Embryonic facial prominence (tissue), 1 donor: ENCODE results near the gene TARBP2.

Experiments
- DNase-seq: peaks from one replicate; pipeline ENCODE4 v3.0.0-alpha.2; 2016; ENCODE audit errors: extremely low spot score

The TARBP2 gene, protein sequence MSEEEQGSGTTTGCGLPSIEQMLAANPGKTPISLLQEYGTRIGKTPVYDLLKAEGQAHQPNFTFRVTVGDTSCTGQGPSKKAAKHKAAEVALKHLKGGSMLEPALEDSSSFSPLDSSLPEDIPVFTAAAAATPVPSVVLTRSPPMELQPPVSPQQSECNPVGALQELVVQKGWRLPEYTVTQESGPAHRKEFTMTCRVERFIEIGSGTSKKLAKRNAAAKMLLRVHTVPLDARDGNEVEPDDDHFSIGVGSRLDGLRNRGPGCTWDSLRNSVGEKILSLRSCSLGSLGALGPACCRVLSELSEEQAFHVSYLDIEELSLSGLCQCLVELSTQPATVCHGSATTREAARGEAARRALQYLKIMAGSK

DNA sequence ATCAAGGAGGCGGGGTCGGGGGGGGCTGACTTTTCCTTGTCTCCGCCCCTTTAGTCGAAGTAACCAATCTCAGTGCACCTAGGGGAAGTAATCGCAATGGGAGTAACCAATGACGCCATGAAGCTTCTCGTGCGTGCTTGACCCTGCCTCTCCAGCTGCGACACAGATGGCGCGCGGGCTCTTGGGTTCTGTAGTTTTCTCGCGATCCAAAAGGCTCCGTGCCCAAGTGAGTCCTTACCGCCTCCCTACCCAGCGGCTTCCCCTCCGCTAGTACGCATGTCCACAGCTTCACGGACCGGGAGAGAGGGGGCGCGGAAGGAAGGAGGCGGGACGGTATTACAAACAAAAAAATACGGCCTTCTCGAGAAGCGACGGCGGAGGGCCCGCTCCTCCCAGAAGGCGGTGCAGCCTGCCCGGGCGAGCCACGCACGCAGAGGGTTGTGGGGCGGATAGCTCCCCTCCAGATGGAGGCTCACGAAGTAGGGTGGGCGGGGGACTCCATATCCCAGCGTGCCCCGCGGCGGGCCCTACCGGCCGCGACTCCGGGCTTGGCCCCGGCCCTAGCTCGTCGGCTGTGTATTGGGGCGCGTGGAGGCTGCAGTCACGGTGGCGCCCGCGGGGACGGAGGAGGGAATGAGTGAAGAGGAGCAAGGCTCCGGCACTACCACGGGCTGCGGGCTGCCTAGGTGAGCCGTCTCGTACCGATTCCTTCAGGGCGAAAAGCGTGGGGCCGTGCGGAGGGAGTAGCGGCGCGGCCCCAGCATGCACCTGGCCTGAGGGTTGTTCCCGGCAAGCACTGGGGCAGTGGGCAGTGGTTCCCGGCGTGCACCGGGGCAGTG, at the start of gene TARBP2:
Gene TARBP2, plus strand, starts transcription at position 508 of the 839 bp plus-strand sequence. Its CDS starts 126 bp downstream, at position 634.
- peak; percentile 99 for DNase-seq

DNA sequence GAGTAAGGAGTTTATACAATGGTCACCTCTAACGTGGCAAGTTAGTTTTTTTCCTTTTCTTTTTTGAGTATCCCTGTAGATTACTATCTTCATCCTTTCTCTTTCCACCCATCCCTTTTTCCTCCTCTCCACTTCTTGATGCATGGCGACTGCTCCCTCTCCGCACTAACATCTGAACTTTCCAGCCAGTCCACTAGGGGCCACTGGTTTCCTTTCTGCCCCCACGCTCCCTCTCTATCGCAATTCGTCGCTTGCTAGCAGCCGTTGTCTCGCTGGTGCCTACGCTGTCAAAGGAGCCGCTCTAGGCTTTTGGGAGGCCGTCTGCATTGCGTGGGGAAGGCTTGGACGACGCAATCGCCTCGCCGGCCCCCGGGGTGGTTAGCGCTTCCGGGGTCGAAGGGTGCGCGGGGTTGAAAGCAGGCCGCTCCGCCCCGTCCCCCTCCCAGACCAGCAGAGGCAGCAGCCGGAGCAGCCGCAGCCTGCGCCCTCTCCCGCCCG, 49.4 kb upstream of the TARBP2 start, which contains the start of gene PCBP2:
Gene PCBP2, plus strand, starts transcription at position 442 of the 498 bp plus-strand sequence. CDS start 2,699 bp downstream, outside the sequence.
- peak; percentile 99 for DNase-seq

DNA sequence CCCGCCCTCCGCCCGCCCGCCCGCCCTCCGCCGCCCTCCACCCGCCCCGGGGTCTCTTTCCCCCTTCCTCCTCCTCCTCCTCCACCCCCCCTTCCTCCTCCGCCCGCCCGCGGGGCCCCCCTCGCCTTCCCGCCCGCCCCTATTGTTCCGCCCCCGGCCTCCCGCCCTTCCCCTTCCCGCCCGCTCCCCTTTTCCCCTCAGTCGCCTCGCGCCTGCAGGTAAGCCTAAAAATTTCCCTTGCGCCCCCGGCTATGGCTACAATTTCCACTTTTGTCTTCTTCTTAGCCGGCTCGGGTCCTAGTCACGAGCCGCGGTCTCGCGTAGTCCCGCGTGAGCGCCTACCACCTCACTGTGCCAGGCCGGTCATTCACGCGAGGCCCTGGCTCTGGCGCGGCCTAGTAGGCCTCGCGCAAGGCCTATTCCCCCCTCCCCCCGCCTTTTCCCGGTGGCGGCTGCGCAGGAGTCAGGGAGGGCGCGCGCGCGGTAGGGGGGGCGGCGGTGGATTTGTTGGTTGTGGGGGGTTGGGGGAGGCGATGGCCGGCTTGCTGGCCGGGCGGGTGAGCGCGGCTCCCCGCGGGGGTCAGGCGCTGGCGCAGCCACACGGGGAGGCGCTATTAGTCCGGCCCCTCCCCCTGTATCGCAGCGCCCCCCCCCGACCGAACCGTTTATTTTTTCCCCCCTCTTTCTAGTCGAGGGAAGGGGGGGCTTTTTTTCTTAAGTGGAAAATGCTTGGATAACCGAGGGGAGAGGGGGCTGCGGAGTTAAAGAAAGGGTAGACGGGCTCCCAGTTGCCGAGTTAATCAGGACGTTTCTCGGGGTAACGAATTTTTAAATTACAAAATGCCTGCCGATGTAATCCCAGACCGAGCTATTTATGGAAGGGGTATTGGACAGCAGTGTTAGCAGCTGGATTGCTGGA, 48.7 kb upstream of the TARBP2 start:
- peak; percentile 86 for DNase-seq

DNA sequence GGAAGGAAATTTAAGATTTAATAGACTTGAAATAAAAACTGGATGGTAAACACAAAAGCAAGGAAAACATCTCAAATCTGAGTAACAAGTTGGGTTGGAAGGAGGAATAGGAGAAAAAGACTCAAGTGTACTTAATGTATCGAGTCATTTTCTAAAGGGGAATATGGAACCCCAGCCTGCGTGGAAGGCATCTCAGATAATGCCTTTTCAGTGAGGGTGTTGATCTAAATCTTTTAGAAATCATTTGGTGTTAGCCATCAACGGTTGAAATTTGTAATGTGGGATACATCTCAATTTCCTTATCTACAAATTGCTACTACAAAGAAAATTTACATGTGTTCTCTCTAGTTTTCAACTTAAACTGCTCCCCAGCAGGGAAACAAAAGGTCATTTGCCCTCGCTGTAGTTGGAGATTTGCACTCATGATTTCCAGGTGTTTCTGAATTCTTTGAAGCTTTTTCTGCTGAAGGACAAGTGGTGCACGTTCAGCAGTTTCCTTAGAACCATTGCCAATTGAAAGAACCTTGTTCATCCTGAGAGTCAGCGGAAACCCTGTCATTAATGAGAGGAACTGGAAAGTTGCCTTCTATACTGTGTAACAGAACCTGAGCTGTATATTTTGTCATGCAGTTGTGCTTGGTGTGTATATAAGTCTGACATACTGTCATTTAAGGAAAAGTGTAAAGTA, 47.0 kb upstream of the TARBP2 start:
- DNase-seq = no peak

DNA sequence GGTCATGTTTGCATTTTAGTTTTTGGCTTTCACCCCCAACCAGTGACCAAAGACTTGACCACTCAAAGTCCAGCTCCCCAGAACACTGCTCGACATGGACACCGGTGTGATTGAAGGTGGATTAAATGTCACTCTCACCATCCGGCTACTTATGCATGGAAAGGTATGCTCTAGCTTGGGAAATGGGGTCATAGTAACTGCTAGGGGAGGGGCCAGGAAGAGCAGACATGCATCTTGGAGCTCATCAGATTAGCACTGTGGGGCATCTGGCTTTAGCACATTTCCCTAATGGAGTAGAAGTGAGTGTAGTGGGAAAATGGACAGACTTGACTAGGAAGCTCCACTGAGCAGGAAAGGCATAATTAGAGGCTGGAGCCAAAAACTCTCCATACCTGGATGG, 46.4 kb upstream of the TARBP2 start:
- no peak for DNase-seq

DNA sequence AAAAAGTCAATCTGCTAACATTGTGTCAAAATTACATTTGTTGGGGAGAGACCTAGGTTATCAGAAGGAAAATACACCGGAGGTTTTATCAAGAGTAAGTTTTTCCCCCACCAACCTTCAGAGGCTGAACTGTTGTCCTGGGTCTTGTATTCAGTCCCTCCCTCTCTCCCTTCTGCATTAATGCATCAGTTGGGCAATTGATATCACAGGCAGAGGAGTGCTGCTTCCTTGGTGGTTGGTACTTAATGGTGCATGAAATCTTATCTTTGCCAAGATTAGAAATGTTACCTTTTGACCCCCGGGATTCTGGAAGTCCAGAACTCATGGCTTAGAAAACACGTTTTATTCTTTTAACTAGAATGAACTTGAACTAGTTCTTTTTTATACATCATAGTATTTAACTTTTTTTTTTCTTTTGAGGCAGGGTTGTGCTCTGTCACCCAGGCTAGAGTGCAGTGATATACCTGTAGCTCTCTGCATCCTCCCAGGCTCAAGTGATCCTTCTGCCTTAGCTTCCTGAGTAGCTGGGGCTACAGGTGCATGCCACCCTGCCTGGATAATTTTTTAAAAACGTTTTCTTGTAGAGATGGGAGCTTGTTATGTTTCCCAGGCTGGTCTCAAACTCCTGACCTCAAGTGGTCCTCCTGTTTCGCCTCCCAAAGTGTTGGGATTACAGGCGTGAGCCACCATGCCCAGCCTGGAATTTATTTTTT, 44.3 kb upstream of the TARBP2 start:
- DNase-seq = no peak

DNA sequence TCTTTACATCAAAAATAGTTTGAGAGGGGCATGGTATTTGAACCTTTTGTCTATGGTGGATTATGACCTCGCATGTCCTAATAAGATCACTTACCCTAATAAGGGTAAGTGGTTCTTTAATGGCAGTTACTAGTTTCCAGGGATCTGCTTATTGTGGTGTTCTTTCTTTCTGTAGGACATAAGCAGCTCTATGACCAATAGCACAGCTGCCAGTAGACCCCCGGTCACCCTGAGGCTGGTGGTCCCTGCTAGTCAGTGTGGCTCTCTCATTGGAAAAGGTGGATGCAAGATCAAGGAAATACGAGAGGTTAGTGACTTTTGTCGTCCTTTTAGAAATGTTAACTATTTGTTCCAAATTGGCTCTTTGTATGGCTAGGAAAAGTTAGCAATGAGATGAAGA, 42.0 kb upstream of the TARBP2 start:
- DNase-seq = no peak

DNA sequence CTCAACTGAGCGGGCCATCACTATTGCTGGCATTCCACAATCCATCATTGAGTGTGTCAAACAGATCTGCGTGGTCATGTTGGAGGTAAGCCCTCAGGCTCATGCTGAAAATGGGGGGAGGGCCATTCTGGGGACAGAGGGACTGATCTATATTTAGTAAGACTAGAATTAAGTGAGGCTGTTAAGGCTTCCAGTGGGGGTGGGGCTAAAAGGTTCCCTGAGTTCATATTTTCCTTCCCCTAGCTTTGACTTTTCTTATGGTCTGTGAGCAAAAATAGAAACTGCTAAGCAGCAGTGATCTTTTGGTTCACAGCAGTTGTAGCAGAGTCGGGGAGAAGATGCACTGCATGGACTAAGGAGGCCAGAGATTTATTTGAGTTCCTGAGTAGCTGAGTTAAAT, 40.0 kb upstream of the TARBP2 start:
- DNase-seq = no peak

DNA sequence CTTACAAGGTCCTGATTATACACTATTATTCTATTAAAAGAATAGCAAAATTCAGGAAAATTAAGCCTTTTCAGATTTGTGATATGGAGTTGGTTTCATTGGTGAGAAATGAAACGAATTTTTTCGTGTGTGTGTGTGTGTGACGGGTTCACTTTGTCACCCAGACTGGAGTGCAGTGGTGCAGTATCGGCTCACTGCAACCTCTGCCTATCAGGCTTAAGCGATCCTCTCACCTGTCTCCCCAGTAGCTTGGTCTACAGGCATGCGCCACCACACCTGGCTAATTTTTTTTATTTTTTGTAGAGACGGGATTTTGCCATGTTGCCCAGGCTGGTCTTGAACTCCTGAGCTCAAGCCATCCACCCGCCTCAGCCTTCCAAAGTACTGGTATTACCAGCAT, 39.5 kb upstream of the TARBP2 start:
- no peak for DNase-seq

DNA sequence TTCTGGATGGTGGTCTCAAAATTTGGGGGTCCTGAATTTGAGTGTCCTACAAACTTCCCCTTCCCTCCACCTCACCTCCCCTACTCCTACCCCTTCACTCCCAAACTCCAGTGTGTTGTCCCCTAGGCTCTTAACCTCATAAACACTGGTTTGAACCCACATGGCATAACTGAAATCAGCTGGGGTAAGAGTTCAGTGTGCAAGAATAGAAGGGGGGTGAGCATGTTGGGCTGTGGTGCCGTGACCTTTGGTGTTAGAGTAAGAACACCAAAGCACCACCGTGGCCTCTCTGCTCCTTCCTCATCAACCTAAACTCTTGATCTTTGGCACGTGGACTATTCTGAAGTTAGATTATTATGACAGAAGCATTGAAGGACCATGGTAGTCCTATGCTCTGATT, 38.1 kb upstream of the TARBP2 start:
- no peak for DNase-seq

DNA sequence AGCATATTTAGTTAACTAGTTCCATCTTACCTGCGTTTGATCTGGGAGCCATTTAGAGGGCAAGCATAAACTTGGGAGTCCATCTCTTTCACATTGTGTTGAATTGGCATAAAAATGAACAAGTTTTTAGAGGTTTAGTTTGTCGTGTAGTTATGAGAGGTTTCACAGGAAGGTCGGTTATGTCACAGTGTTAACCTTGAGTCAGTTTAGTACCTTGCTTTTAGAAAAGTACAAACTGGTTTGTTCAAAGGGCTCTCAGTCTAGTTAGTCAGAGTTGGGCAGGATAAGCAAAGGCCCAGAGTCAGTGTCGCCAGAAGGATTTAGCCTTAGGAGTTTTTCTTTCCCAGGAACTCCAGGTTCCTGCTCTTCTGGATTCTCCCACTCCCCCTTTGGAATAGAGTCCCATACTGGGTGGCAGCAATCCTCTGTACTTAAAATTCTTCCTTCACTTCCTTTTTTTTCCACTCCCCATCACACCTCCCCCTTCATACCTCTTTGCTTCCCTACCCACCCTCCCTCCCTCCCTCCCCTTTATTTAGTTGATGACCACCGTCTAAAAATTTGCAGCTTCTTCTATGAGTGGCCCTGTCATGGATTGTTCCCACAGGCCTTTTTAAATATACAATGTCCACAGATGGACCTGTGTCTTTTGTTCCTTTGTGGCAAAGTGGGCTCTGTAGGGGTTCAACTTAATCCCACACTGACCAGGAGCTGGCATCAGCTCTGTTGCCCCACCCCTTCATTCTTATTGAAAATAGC, 37.1 kb upstream of the TARBP2 start:
- no peak for DNase-seq

DNA sequence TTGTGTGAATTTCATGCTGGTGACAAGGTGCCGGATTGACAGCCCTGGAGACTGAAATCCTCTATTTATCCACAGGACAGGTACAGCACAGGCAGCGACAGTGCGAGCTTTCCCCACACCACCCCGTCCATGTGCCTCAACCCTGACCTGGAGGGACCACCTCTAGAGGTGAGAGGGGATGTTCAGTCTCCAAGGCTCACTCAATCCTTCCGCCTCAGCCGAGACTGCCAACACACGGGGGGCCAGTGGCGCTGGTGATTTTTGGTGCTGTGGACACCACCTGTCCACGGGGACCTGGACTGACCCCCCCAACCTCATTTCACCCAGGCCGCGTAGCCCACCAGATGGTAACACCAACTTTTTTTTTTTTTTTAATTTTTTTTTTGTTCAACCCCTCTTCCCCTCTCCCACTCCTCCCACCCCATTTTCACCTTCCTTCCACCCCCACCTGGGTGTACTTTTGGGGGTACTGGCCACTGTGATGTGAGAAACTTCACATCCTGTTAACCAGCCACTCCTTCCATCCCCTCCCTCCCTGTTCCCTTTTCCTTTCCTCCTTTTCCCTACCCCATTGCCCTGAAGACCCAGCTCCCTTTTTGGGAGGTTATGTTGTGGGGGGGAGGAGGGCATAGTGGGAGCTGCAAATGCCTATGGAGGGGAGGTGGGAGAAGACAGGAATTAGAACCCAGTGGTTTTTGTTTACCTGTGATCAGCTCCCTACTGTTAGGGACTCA, 36.2 kb upstream of the TARBP2 start:
- DNase-seq = no peak

DNA sequence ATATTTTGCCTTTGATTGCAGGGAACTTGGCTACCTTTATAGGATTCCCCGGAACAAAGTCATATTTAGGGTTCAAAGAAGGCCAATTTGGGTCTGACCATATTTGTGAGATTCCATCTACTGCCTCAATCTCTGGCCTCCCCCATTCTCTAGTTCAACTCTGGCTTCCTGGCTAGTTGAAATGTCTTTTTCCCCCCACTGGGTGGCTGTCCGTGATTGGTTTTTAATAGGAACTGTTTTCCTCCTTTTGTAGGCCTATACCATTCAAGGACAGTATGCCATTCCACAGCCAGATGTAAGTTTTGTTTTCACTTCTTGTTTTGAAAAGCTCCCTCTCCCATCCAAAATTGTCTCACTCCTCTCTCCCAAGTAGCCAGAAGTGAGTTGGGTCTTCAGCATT, 35.4 kb upstream of the TARBP2 start:
- no peak for DNase-seq

DNA sequence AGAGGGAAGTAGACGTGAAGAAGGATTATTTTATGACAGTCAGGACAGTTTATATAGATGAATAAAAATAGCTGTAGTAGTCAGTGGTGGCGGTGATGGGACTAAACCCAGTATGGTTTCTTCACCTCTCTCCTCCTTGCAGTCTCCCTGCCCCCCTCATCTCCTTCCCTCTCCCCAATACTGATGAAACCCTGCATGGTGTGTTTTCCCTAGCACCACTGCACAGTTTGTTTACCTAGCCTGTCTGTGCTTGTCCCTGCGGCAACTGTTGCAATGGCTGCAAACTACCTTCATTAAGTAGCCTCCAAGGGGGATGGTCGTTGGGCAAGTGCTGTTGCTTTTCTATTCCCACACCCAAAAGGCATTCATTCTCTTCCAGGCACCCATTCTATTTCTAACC, 34.4 kb upstream of the TARBP2 start:
- DNase-seq = no peak

DNA sequence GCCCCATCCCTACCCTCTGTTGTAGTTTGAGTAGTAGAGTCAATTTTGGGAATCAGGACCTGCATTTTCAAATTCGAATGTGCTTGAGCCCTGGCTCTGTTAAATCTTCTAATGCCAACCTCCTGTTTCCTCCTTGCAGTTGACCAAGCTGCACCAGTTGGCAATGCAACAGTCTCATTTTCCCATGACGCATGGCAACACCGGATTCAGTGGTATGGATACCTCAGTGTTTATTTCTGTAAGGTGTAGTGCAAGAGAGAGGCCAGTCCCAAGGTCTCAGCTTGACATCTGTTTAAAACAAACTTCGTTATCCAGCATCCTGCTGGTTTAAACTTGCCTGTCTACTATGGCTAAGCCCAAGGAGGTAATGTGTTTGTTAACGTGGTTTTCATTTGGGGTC, 34.0 kb upstream of the TARBP2 start:
- no peak for DNase-seq

DNA sequence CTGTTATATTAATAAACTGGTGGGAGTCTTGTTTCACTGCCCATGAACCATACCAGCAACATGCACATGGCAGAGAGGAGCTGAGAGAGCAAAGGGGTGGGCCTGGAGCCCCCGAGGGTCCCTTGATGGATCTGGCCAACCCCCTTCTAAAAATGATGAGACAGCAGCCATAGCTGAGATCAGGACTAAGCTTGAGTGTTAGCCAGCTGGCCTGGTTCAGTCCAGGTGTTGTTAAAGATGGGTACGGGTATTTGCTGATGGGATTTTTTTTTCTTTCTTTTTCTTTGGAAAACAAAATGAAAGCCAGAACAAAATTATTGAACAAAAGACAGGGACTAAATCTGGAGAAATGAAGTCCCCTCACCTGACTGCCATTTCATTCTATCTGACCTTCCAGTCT, 33.2 kb upstream of the TARBP2 start:
- no peak for DNase-seq

DNA sequence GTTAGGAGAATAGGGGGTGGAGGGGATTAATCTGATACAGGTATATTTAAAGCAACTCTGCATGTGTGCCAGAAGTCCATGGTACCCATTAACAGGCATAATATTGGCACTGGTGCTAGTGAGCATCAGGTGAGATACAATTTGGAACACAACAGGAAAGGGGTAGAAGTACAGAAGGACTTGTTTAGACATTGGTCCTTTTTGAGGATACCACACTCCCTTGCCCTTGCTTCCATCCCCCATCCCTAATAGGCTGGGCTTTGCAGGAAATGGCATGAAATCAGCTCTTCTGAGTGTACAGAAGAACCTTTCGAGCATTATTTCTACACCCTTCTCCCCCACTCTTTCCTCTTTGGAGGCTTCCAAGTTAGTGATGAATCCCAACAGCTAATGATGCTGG, 32.8 kb upstream of the TARBP2 start:
- no peak for DNase-seq

DNA sequence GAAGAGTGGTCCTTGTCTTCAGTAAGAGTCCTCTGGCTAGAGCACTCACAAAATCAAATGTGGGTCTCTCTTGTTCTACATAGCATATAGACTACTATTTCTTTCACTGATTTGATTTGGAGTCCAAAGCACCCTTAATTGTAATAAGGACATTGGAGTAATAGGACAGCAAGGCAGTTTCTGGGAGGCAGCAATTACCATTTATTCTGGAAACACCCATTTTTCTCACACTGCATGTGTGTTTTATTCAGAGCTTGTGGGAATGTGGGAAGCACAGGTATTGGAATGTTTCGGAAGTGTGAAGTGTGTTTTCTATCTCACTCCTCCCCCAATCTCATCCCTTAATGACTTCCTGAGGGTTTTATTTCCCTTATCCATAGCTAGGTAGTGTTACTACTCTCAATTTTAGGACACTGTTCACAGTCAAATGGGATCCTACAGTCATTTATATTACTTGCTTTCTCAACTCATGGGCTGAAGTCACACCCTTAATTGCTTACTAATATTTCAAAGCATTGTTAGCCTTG, 29.0 kb upstream of the TARBP2 start:
- DNase-seq = no peak

DNA sequence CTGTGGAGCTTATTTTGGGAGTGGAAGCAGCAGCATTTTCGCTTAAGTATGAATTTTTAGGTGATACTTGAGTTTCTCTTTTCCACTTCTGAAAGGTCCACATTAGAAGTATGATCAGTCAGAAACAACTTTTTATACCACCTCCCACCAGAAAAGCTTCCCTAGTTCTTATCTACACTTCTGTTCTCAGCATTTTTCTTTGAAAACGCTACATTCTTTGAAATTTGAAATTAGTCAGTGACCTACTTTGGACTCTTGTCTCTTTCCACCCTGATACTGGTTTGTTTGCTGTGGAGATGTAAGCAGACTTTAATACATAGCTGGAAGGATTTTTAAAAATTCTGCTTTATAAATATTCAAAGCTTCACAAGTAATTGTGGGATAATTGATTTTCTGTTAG, 27.0 kb upstream of the TARBP2 start:
- DNase-seq = no peak
